ENCODE results near the gene USF1.

- TF ChIP-seq CTCF (IDR thresholded peaks at IDR 0.05; ENCODE audit: borderline replicate concordance, extremely low read depth, low read length, poor library complexity, severe bottlenecking) = no peak
- no peak for TF ChIP-seq EZH2 (IDR thresholded peaks at IDR 0.05; ENCODE audit: borderline replicate concordance, low read depth, low read length, severe bottlenecking)
These were observed 48.7 kb upstream of the USF1 start for GRCh38 chr1:161094481-161094880.

All from DND-41 (cell line).